Cerebellar cortex (tissue), 1 donor: ENCODE results near the gene ATP6V1G2.
"Not testable (repeated sequence)": the region's sequence is repeated elsewhere in the genome, so short reads cannot be mapped to it uniquely, and the experiment has no call there.

ENCODE experiments used
- DNase-seq: peaks from one replicate; pipeline ENCODE4 v3.0.0-alpha.2; 2015; ENCODE audit warnings: low spot score

ATP6V1G2 gene

DNA sequence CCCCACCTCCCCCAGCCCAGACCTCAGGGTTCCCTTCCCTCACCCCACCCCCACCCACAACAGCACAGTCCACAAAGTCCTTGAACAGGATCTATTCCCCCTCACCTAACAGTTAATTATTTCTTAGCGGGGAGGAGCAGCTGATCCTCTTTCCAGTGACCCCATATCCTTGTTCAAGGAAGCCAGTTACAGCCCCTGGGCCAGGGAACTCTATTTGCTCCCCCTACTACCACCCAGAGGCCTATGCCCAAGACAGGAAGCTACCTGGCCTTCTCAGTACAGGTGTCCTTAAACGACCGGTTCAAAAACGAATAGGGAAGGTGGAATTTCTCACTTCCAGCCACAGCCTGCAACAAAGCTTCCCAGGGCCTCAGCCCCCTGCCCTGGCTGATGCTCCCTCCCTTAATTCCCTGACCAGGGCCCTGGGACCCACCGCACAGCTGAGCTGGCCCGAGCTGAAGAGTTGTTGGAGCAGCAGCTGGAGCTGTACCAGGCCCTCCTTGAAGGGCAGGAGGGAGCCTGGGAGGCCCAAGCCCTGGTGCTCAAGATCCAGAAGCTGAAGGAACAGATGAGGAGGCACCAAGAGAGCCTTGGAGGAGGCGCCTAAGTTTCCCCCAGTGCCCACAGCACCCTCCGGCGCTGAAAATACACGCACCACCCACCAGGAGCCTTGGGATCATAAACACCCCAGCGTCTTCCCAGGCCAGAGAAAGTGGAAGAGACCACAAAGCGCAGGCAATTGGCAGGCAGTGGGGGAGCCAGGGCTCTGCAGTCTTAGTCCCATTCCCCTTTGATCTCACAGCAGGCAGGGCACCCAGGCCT lies 16.9 kb downstream of the ATP6V1G2 start:
- peak; percentile 29 for DNase-seq

DNA sequence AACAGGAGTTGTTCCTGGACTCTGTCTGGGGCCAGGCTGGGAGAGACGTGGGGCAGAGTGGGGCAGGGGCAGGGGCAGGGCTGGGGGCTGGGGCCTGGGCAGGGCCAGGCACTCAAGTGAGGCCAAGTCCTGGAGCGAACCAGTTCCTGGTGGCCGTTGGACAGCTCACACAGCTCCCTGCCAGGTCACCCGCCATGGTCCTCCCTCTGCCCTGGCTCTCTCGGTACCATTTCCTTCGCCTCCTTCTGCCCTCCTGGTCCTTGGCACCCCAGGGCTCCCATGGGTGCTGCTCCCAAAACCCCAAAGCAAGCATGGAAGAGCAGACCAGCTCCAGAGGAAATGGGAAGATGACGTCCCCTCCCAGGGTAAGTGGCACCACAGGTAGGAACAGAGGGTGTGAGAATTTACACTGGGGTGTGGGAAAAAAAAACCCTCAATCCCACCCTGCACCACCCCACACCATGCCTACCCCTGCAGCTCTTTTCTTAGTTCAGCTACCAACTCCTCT lies 17.5 kb downstream of the ATP6V1G2 start, which contains the start of gene MCCD1:
TSS of gene MCCD1 (plus strand) at position 142 of the 508 bp plus-strand sequence. CDS start at position 195, 53 bp downstream.
- peak; percentile 21 for DNase-seq

DNA sequence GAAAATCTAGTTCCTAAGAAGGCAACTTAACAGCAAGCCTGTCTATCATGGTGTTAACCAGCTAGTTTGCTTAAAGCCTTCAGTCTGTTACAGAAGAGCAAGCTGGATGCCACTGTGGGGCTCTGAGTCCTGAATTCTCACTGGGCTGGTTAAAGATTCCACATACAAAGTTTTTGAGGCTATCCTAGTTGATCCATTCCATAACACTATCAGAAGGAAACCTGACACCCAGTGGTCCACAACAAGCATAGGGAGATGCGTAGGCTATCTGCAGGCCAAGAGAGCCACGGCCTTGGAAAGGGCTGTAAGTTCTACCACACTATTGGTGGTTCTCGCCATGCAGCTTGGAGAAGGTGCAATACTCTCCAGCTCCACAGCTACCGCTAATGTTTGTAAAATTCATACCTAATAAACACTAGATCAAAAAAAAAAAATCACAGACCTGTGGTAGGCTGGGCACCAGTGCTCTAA lies 18.1 kb downstream of the ATP6V1G2 start:
- peak; percentile 45 for DNase-seq

DNA sequence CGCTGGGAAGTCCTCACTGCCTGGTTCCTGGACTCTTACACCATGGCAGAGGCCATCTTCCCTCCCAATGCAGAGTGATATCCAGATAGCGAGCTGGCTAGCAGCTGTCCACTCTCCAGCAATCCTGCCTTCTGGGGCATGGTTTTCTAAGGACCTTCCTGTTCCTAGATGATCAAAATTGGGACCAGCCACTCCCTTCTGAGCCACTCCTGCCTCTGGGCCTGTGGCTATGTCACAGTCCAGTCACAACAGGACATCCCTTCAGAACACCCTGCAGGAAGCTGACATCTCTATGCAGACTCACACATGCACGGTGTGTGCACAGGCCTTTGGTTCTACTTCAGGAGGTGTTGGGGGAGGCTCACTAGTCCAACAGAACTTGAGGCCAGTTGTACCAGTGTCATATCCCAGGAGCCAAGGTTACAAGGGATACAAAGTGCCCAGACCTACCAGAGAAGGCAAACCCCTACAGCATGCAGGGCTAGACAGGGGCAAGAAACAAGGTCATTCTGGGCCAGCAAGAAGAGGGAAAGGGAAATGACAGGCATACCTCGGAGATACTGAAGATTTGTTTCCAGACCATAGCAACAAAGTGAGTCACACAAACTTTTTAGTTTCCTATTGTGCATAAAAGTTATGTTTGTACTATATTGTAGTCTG lies 20.3 kb downstream of the ATP6V1G2 start:
- no peak for DNase-seq

DNA sequence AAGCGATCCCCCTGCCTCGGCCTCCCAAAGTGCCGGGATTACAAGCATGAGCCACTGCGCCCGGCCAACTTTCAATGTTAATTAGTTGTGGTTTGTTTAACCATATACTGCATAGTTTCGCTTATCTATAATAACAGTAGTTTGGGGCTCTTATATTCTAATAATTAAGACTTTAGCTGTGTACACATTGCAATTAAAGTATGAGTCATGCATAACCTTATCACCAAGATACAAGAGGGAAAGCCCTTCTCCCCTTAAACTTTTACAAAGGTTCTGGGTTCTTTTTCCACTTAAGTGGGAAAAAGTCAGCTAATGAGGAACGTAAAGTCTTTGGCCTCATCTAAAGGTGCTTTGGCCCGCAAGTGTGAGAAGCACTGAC lies 20.9 kb downstream of the ATP6V1G2 start:
- DNase-seq = no peak

DNA sequence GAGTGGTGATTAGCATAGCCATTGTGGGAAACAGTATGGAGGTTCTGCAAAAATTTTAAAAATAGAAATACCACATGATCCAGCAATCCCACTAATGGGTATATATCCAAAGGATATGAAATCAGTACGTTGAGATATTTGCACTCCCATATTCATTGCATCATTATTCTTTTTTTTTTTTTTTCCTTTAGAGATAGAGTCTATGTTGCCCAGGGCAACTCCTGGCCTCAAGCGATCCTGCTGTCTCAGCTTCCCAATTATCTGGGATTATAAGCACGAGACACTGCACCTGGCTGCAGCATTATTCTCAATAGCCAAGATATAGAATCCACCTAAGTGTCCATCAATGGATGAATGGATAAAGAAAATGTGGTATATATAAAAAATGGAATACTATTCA lies 24.6 kb downstream of the ATP6V1G2 start:
- DNase-seq = no peak

DNA sequence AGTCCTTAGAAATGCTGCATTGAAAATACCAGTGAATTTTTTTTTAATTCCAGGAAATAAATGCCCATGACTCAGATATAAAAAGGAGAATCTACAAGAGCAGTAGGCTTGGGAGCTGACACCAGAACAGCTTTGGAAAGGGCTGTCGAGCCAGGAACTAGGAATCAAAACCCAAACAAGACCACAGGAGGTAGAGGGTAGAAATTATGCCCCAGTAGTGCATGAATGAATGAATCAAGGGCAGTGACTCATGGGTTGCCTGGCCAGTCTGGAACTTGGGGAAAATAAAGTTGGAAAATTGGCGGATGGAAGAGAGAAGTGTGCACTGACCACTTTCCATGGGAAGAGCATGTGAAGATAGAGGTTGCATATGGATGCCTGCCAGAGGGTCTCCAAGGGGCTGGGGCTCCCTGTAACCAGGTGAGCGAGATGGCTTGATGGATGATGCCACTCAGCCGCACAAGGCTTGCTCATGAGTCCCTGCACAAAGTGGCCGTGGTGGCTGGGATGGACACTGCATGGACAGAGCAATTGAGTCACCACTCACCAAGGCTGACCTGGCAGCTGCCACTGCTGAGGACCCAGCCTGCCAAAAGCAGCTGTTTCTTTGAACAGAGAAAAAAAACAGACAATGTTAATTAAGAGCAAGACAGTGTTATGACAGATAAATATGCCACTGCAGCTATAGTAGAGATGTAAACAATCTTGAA lies 32.8 kb downstream of the ATP6V1G2 start:
- DNase-seq = no peak

DNA sequence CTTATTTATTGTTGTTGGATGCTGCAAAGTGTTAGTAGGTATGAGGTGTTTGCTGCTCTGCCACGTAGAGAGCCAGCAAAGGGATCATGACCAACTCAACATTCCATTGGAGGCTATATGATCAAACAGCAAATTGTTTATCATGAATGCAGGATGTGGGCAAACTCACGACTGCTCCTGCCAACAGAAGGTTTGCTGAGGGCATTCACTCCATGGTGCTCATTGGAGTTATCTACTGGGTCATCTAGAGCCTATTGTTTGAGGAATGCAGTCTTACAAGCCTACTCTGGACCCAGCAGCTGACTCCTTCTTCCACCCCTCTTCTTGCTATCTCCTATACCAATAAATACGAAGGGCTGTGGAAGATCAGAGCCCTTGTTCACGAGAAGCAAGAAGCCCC lies 36.4 kb downstream of the ATP6V1G2 start:
- no peak for DNase-seq

DNA sequence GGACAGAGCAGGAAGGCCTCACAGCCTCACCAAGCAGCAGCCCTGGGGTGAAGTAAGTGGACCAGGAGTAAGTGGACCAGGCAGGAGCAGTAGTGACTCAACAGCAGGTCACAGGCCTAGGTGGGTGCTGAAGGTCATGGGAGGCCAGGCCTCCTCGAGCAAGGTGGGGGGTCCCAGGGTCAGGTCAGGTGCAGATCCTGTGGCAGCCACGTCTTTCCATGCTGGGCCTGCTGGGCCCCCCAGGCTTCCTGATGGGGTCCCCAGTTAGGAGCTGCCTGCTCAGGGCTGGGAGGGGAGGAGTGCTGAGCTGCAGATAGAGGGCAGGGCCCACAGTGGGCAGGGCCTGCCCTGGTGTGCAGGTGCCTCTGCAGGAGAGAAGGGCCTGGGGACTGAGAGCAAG lies 37.4 kb downstream of the ATP6V1G2 start:
- DNase-seq = not testable (repeated sequence)

DNA sequence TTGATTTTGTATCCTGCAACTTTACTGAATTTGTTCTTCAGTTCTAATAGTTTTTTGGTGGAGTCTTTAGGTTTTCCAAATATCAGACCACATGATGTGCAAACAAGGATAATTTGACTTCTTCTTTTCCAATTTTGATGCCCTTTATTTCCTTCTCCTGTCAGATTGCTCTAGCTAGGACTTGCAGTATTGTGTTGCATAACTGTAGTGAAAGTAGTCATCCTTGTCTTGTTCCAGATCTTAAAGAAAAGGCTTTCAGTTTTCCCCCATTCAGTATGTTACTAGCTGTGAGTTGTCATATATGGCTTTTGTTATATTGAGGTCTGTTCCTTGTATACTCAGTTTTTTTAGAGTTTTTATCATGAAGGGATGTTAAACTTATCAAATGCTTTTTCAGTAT lies 43.8 kb downstream of the ATP6V1G2 start:
- no peak for DNase-seq

DNA sequence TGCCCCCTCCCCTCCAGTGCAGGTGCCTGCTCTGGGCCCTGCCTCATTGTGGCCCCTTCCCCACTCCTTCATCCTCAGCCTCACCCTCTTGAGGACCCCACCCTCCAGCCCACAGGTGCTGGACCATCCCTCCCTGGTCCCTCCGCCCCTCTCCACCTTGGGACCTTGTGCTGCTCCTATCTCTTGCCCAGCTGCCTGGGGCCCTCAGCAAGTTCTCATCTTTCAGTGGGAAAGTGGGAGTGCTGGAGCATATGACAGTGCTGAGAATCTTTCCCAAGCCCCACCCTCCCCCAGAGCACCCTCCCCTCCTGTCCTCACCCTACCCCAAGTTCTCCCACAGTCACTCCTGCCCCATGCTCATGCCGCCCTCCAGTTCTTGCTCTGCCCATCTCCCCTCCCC lies 46.8 kb downstream of the ATP6V1G2 start:
- not testable (repeated sequence) for DNase-seq

DNA sequence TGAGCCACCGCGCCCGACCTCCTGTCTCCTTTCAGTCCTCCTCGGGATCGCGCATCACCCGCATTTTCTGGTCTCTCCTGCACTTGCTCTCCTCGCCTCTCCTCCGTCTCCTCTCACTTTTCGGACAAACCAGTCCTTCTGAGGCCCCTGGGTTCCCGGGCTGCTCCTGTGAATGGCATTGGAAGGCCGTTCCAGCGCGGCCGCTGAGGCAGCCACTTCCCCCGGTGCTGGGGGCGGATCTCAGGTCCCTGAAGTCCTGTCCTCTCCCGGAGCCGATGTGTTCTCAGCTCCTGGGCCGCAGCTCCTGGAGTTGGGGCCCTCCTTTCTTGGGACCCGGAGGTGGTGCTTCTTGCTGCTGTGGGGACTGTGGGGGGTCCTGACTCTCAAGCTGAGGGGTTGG lies 47.7 kb downstream of the ATP6V1G2 start:
- DNase-seq = peak; percentile 34

DNA sequence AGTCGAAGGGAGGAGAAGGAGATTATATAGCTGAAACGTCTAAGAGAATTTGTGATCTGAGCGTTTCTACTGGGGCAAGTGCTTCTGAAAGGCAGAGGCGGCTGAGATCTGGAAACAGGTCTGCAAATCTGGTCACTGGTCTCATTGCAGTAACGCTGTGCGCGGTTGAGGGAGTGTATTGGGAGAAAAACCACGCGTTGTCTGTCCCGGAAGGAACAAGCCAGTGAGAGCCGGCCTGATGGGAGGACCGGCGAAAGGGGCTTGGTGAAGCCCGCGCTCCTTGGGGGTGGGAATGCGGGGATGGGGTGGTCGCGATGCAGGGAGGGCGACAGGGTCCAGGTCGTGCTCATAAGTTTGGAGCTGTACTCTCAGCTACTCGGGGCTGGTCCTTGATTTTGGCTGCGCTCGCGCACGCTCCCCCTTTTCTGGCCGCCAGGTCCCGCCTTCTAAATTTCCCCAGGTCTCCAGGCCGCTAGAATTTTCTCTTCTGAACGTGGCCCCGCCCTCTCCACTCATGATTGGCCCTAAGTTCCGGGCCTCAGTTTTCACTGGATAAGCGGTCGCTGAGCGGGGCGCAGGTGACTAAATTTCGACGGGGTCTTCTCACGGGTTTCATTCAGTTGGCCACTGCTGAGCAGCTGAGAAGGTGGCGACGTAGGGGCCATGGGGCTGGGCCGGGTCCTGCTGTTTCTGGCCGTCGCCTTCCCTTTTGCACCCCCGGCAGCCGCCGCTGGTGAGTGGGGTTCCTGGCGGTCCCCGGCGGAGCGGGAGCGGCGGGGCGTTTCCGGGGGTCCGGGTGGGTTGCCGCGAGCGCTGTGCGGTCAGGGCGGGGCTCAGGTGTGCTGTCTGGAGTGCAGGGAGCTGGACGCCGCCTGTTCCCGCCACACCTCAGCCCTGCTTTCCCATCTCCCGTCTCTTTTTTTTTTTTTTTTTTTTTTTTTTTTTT lies 48.6 kb downstream of the ATP6V1G2 start, which contains the start of gene MICB:
TSS of gene MICB (plus strand) at position 615 of the 946 bp plus-strand sequence. CDS start at position 664, 49 bp downstream.
- DNase-seq = peak; percentile 94

DNA sequence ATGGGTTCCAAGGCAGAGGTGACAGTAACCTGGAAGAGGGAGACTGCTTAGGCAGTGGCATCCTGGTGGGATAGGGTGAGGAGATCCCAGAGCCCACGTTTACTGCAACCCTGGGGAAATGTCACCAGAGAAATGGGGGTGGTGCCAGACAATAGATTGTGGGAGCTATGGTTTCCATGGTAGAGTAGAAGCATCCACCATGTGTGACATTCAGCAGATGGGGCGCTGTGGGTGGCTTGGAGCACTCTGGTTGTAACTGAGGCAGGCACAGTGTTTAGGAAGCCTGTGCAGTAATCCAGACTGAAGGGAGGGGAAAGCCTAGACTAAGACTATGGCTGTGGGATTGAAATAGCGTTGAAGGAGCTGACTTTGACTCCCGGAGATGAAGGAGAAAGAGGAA lies 49.6 kb downstream of the ATP6V1G2 start:
- peak; percentile 42 for DNase-seq

DNA sequence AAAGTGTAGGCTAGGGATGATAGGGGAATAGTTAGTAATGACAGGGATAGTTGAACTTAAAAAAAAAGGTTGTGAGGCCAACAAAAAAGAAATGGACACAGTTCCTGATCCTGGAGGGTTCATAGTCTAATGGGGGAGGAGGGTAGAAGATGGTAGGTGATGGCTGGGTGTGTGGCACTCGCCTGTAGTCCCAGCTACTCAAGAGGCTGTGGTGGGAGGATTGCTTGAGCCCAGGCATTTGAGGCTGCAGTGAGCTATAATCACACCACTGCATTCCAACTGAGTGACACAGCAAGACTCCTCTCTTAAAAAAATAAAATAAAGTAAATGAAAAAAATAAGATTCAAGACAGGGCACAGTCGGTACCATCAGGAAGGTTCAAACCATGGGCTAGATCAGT lies 50.8 kb downstream of the ATP6V1G2 start:
- no peak for DNase-seq
